Left lung (tissue), 10 donors: ENCODE measurements around the gene ATXN7. TPM values are rescaled to one million over a fixed set of nuclear protein-coding genes. Genes with fewer than 3 reads are reported as not detected.

Source experiments
- ATAC-seq: fragments of 200-7000 bp; cut with Tn5 transposase; one replicate; pipeline ENCODE4 v1.9.1; 2020; ENCODE audit warnings: moderate library complexity
- DNase-seq, 4 donors: peaks; one replicate each; pipeline ENCODE4 v3.0.0-alpha.2; 2013 to 2020
- H3K27ac ChIP-seq, 2 donors: fragments of 200-600 bp; sonication (generic) in 1 of 2; one replicate each; pipeline versions ENCODE4 v1.5.0 to v1.8.0; 2020 to 2021
- H3K27me3 ChIP-seq, 2 donors: fragments of 200-600 bp; sonication (generic) in 1 of 2; one replicate each; pipeline versions ENCODE4 v1.5.0 to v1.8.0; 2020 to 2021
- H3K36me3 ChIP-seq, 2 donors: fragments of 200-600 bp; sonication (generic) in 1 of 2; one replicate each; pipeline versions ENCODE4 v1.5.0 to v1.8.0; 2020 to 2021
- H3K4me1 ChIP-seq, 2 donors: fragments of 200-600 bp; one replicate each; pipeline ENCODE4 v1.8.0; 2021
- H3K4me3 ChIP-seq, 2 donors: fragments of 200-600 bp; sonication (generic) in 1 of 2; one replicate each; pipeline versions ENCODE4 v1.5.0 to v1.8.0; 2020 to 2021; ENCODE audit warnings: mild to moderate bottlenecking in 1 of 2
- H3K9me3 ChIP-seq, 2 donors: fragments of 200-600 bp; sonication (generic) in 1 of 2; one replicate each; pipeline versions ENCODE4 v1.5.0 to v1.8.0; 2020 to 2021
- CTCF ChIP-seq, 2 donors: fragments of 200-600 bp; sonication (generic) in 1 of 2; IDR thresholded peaks; one replicate each; pipeline versions ENCODE4 v1.5.0 to v1.8.0; 2021; ENCODE audit warnings: antibody characterized with exemption in 2 of 2
- intact Hi-C, 2 donors: fragments of 100-400 bp; cut with DNase I; formaldehyde crosslinking; loops; one replicate each; pipeline versions ENCODE4 v1.11.2 to v1.14.2; 2022
- polyA plus RNA-seq, 6 donors: library from polyadenylated mRNA; unstranded; fragments of 120-200 nt; gene quantifications; one replicate each; pipeline ENCODE4 v1.2.1, GENCODE V29; 2013; ENCODE audit not compliant: insufficient read length in 6 of 6
- total RNA-seq, 2 donors: library from RNA; stranded (reverse); fragmentation: NEBNext Ultra II Directional; extraction: Animal tissue kit (Norgen Biotek cat#: 25700); gene quantifications; one replicate each; pipeline ENCODE4 v1.2.1, GENCODE V29; 2021
- donor health status: DM: no; HTN: yes; CAD: no.
- donor health status: DM: no; HTN: no; CAD: no.

The ATXN7 gene
- total and polyA plus RNA-seq, 8 donors, result 23.4 to 32.5 (median 26.0) TPM

- TF ChIP-seq CTCF (IDR thresholded peaks at IDR 0.05), result no peak
- H3K27ac ChIP-seq, result no peak overlapping the region
- ATAC-seq (no peak), DNase-seq (no peak)
- no peaks in the 10 kb centered on the region for H3K9me3 ChIP-seq
- H3K36me3 ChIP-seq, result peaks cover 0 to 16% of the 10 kb centered on the region in 2 donors
- H3K4me3 ChIP-seq, result no peak overlapping the region
- intact Hi-C loops, result no loop called here
- no peaks in the 10 kb centered on the region for H3K27me3 ChIP-seq
- peaks cover 25% of the 10 kb centered on the region in 2 donors for H3K4me1 ChIP-seq
These were observed 92.3 kb downstream of the ATXN7 start for GRCh38 chr3:63955830-63956545.

- no peaks in the 10 kb centered on the region for H3K9me3 ChIP-seq
- no peak for DNase-seq
- intact Hi-C loops, result no loop called here
- no peak for ATAC-seq
- peaks cover 21 to 38% of the 10 kb centered on the region in 2 donors for H3K4me1 ChIP-seq
- no peaks in the 10 kb centered on the region for H3K27me3 ChIP-seq
- no peak for TF ChIP-seq CTCF (IDR thresholded peaks at IDR 0.05)
- H3K27ac ChIP-seq, result no peak overlapping the region
- peaks cover 0 to 7% of the 10 kb centered on the region in 2 donors for H3K36me3 ChIP-seq
- H3K4me3 ChIP-seq, result no peak overlapping the region
These were observed 95.5 kb downstream of the ATXN7 start for GRCh38 chr3:63959146-63959545.

GRCh38 chr3:63960048-63960711 is 96.5 kb downstream of the ATXN7 start:
- peak overlapping the region; percentile 3 to 11 for H3K4me3 ChIP-seq
- H3K27ac ChIP-seq, result peak overlapping the region; percentile 46 to 61
- intact Hi-C loops, result no loop called here
- peaks cover 21 to 48% of the 10 kb centered on the region in 2 donors for H3K4me1 ChIP-seq
- H3K9me3 ChIP-seq, result no peaks in the 10 kb centered on the region
- no peaks in the 10 kb centered on the region for H3K27me3 ChIP-seq
- peak in 1 of 4 donors; percentile 53 for DNase-seq
- TF ChIP-seq CTCF (IDR thresholded peaks at IDR 0.05), result no peak
- ATAC-seq, result peak; percentile 27
- H3K36me3 ChIP-seq, result peaks cover 0 to 4% of the 10 kb centered on the region in 2 donors

GRCh38 chr3:63961891-63962290 is 98.2 kb downstream of the ATXN7 start:
- no peaks in the 10 kb centered on the region for H3K27me3 ChIP-seq
- no peak overlapping the region for H3K4me3 ChIP-seq
- peaks cover 21 to 65% of the 10 kb centered on the region in 2 donors for H3K4me1 ChIP-seq
- H3K9me3 ChIP-seq, result no peaks in the 10 kb centered on the region
- no peak overlapping the region for H3K27ac ChIP-seq
- peak; percentile 62 to 65 for TF ChIP-seq CTCF (IDR thresholded peaks at IDR 0.05)
- H3K36me3 ChIP-seq, result no peaks in the 10 kb centered on the region
- DNase-seq (no peak), ATAC-seq (peak; percentile 62)
- intact Hi-C loops, result no loop called here

GRCh38 chr3:63963496-63963895 is 99.8 kb downstream of the ATXN7 start:
- H3K9me3 ChIP-seq, result no peaks in the 10 kb centered on the region
- no peaks in the 10 kb centered on the region for H3K36me3 ChIP-seq
- ATAC-seq (no peak), DNase-seq (no peak)
- intact Hi-C loops, result no loop called here
- TF ChIP-seq CTCF (IDR thresholded peaks at IDR 0.05), result no peak
- H3K4me1 ChIP-seq, result peaks cover 21 to 81% of the 10 kb centered on the region in 2 donors
- no peak overlapping the region for H3K4me3 ChIP-seq
- H3K27me3 ChIP-seq, result no peaks in the 10 kb centered on the region
- peak overlapping the region in 1 of 2 donors; percentile 58 for H3K27ac ChIP-seq
